Measurements from ENCODE around the gene HSPBAP1.
A peak's percentile ranks its signal among the peaks of the same experiment; 100 is the strongest.

HSPBAP1 gene, protein sequence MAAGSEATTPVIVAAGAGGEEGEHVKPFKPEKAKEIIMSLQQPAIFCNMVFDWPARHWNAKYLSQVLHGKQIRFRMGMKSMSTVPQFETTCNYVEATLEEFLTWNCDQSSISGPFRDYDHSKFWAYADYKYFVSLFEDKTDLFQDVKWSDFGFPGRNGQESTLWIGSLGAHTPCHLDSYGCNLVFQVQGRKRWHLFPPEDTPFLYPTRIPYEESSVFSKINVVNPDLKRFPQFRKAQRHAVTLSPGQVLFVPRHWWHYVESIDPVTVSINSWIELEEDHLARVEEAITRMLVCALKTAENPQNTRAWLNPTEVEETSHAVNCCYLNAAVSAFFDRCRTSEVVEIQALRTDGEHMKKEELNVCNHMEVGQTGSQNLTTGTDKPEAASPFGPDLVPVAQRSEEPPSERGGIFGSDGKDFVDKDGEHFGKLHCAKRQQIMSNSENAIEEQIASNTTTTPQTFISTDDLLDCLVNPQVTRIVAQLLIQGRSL

DNA sequence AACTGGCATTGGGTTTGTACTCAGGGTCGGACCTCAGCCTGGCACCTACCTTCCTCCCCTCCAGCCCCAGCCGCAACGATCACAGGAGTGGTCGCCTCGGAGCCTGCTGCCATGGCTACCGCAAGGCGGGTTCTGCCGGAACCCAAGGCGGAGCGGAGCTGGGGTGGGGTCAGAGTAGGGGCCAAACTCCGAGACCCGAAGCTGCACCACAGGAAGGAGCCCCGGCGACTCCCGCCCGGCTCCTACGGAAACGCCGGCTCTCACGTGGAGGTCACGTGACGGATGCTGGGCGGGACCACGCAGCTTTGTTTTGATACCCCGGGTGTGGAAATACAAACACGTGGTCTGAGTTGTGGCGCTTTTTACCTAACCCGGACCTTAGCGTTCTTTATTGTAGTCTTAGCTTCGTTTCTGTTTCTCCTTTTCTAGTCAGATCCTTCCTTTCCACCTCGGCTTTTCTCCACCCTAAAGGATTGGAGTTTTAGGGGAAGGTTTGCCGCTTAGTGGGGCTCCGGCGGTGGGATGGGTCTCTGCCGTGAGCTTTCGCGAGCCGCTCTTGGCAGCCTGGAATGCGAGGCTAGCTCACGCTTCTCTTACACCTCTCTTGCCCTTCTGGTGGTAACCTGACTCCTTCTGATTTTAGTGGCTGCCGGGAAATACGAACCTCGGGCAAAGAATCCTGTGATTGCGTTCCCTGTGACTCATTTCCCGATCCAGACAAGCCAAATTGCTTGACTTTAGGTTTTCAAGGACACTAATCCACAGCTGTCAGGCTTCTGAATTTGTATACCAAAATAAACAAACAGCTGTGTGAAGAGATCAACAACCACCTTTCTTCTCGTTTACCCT is at the start of gene HSPBAP1:
Gene HSPBAP1, minus strand, starts transcription at position 264 of the 849 bp plus-strand sequence. Its CDS starts 151 bp downstream, at position 113.
- peak within 1 kb of the TSS; percentile 90 for H3K4me3 ChIP-seq (ENCODE audit: low read depth, low read length)
- TF ChIP-seq, protein P1, sequence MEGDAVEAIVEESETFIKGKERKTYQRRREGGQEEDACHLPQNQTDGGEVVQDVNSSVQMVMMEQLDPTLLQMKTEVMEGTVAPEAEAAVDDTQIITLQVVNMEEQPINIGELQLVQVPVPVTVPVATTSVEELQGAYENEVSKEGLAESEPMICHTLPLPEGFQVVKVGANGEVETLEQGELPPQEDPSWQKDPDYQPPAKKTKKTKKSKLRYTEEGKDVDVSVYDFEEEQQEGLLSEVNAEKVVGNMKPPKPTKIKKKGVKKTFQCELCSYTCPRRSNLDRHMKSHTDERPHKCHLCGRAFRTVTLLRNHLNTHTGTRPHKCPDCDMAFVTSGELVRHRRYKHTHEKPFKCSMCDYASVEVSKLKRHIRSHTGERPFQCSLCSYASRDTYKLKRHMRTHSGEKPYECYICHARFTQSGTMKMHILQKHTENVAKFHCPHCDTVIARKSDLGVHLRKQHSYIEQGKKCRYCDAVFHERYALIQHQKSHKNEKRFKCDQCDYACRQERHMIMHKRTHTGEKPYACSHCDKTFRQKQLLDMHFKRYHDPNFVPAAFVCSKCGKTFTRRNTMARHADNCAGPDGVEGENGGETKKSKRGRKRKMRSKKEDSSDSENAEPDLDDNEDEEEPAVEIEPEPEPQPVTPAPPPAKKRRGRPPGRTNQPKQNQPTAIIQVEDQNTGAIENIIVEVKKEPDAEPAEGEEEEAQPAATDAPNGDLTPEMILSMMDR (IDR thresholded peaks at IDR 0.05; ENCODE audit: borderline replicate concordance, insufficient read depth, low read depth, low read length) = no peak

DNA sequence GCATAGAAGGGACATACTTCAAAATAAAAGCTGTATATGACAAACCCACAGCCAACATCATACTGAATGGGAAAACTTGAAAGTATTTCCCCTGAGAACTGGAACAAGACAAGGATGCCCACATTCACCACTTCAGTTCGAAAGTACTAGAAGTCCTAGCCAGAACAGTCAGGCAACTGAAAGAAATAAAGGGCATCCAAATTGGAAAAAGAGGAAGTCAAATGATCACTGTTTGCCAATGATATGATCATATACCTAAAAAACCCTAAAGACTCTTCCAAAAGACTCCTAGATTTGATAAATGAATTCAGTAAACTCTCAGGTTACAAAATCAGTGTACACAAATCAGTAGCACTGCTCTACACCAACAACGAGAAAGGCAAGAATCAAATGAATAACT is 42.0 kb upstream of the HSPBAP1 start:
- TF ChIP-seq, protein P1 (IDR thresholded peaks at IDR 0.05; ENCODE audit: borderline replicate concordance, insufficient read depth, low read depth, low read length) = no peak
- H3K4me3 ChIP-seq (ENCODE audit: low read depth, low read length) = no peak overlapping the region

DNA sequence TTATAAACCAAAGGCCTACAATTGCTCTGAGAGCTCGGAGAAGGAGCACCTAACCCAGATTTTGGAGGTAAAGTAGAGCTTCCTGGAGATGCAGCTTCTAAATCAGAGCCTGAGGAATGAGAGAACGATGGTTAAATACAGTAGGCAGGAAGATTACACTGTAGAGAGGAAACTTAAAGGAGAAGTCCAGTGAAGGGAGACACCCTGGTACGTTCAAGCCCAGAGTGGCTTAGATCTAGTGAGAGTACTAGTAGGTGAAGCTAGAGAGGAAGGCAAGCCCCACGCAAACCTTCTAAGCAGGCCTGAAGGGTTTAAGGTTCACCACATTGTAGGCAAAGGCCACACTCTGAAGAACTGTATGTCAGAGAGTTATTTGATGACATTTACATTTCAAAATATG is 34.6 kb upstream of the HSPBAP1 start:
- TF ChIP-seq, protein P1 (IDR thresholded peaks at IDR 0.05; ENCODE audit: borderline replicate concordance, insufficient read depth, low read depth, low read length) = no peak
- no peak overlapping the region for H3K4me3 ChIP-seq (ENCODE audit: low read depth, low read length)

DNA sequence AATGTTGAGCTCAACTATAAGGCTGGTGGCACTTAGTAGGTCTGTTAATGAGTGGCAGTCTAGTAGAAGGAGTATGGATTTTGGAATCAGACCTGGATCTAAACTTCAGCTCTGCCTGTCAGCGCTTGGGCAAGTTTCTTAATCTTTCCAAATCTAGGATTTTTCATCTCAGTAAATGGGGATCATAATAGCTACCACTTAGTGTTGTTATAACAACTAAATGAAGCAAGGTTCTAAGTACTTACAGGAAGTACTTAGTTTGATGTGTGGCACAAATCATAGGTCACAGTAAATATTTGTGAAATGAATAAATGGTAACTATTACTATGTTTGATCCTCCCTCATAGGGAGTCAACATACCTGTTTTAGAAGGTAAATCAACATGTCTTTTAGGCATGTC is 32.6 kb upstream of the HSPBAP1 start:
- H3K4me3 ChIP-seq (ENCODE audit: low read depth, low read length) = no peak overlapping the region
- TF ChIP-seq, protein P1 (IDR thresholded peaks at IDR 0.05; ENCODE audit: borderline replicate concordance, insufficient read depth, low read depth, low read length) = no peak

DNA sequence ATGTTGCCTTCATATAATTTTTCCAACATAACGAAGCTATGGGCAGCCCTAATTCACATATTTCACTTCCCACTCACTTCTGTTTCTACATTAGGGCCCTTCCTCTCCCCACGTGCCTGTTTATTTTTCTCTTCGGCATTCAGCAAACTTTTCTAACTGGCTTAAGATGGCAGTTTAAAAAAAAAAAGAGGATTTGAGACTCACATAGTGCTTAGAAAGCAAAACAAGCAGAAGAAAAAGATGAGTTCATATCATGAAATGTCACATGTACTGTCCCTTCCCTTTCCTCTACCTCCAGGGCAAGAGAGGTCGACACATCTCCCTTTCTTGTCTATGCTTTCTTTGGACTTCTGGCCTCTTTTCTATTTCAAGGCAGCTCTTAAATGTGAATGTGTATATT is 31.8 kb upstream of the HSPBAP1 start:
- TF ChIP-seq, protein P1 (IDR thresholded peaks at IDR 0.05; ENCODE audit: borderline replicate concordance, insufficient read depth, low read depth, low read length) = no peak
- H3K4me3 ChIP-seq (ENCODE audit: low read depth, low read length) = no peak overlapping the region

DNA sequence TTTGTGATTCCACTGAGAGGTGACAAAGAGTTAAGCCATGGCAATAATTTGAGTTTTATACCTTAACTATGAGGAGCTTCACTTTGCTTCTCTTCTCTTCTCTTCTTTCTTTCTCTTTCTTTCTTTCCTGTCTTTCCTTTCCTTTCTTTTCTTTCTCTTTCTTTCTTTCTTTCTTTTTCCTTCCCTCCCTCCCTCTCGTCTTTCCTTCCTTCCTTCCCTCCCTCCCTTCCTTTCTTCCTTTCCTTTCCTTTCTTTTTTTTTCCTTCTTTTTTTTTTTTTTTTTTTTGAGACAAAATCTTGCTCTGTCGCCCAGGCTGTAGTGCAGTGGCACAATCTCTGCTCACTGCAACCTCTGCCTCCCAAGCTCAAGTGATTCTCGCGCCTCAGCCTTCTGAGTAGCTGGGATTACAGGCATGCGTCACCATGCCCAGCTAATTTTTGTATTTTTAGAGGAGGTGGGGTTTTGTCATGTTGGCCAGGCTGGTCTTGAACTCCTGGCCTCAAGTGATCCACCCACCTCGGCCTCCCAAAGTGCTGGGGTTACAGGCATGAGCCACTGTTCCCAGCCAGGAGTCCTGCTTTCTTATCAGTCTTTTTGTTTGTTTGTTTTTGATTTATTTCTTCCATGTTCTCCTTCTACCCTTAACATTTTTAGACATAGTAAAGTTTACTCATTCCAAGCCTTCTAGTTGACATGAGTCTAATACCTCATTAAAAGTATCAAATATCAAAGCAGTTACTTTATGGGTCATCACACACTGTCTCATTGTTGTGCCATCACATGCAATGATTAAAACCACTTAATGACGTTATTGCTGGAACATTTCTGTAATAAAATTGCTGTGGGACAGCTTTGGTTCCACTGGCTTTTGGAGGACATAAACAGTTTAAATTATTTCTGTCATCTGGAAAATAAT is 31.1 kb upstream of the HSPBAP1 start:
- H3K4me3 ChIP-seq (ENCODE audit: low read depth, low read length) = no peak overlapping the region
- TF ChIP-seq, protein P1 (IDR thresholded peaks at IDR 0.05; ENCODE audit: borderline replicate concordance, insufficient read depth, low read depth, low read length) = no peak

Data from GM12875 (cell line).